SIG-M5 (cell line): Measurements from ENCODE around the gene PGBD1.

ENCODE experiments used
- DNase-seq: peaks from one replicate; lab custom pipeline; 2025; lab: John Stamatoyannopoulos, UW

The PGBD1 gene

GRCh38 chr6:28281288-28282064 is at the start of gene PGBD1:
Gene PGBD1 (plus strand): TSS chr6:28281572. CDS start chr6:28283814, 2,242 bp downstream.
- DNase-seq, result no peak

- no peak for DNase-seq
Measured at GRCh38 chr6:28232785-28233184, 48.6 kb upstream of the PGBD1 start.

GRCh38 chr6:28235912-28236452 is 45.4 kb upstream of the PGBD1 start:
- no peak for DNase-seq

- no peak for DNase-seq
Measured at GRCh38 chr6:28239636-28240035, 41.7 kb upstream of the PGBD1 start.

GRCh38 chr6:28240471-28240870 is 40.9 kb upstream of the PGBD1 start:
- no peak for DNase-seq

GRCh38 chr6:28243946-28244345 is 37.4 kb upstream of the PGBD1 start:
- no peak for DNase-seq

- no peak for DNase-seq
Measured at GRCh38 chr6:28245206-28245941, 36.0 kb upstream of the PGBD1 start.

- no peak for DNase-seq
Measured at GRCh38 chr6:28248916-28249315, 32.5 kb upstream of the PGBD1 start.

- DNase-seq, result no peak
Measured at GRCh38 chr6:28250747-28251146, 30.6 kb upstream of the PGBD1 start.

- no peak for DNase-seq
Measured at GRCh38 chr6:28251661-28252008, 29.7 kb upstream of the PGBD1 start.

GRCh38 chr6:28252009-28252975 is 29.1 kb upstream of the PGBD1 start, which contains the start of gene ZKSCAN4:
Gene ZKSCAN4 (minus strand): TSS chr6:28252269. CDS start chr6:28251980, 289 bp downstream.
- DNase-seq, result peak; percentile 32

- no peak for DNase-seq
Measured at GRCh38 chr6:28254121-28254519, 27.3 kb upstream of the PGBD1 start.

GRCh38 chr6:28257042-28257441 is 24.3 kb upstream of the PGBD1 start:
- DNase-seq, result no peak

GRCh38 chr6:28258877-28259777 is 22.2 kb upstream of the PGBD1 start, which contains the start of gene NKAPL:
Gene NKAPL (plus strand): TSS chr6:28259297. CDS start chr6:28259372, 75 bp downstream.
- no peak for DNase-seq

- DNase-seq, result no peak
Measured at GRCh38 chr6:28263922-28264321, 17.4 kb upstream of the PGBD1 start.

GRCh38 chr6:28264834-28265401 is 16.5 kb upstream of the PGBD1 start:
- no peak for DNase-seq

- no peak for DNase-seq
Measured at GRCh38 chr6:28266563-28266961, 14.8 kb upstream of the PGBD1 start.

GRCh38 chr6:28266962-28267694 is 14.2 kb upstream of the PGBD1 start, which contains the start of gene ZSCAN26:
Gene ZSCAN26 (plus strand): TSS chr6:28267143. CDS start chr6:28271920, 4,777 bp downstream.
- DNase-seq, result no peak

GRCh38 chr6:28267695-28268059 is 13.7 kb upstream of the PGBD1 start:
- DNase-seq, result no peak

- no peak for DNase-seq
Measured at GRCh38 chr6:28269492-28269891, 11.9 kb upstream of the PGBD1 start.
